WERI-Rb-1 (cell line): Measurements from ENCODE around the gene CFAP299.

Experiments used
- DNase-seq: peaks from one replicate; pipeline ENCODE4 v3.0.0-alpha.2; 2020
- H3K27ac ChIP-seq: fragments of 250-450 bp; sonication (Bioruptor Pico); 2 replicates; pipeline ENCODE4 v1.5.1; 2020; ENCODE audit warnings: mild to moderate bottlenecking, moderate library complexity
- H3K27me3 ChIP-seq: fragments of 250-450 bp; sonication (Bioruptor Pico); 2 replicates; pipeline ENCODE4 v1.5.1; 2021; ENCODE audit warnings: mild to moderate bottlenecking, low read depth, moderate library complexity; ENCODE audit not compliant: insufficient read depth, severe bottlenecking
- H3K36me3 ChIP-seq: fragments of 250-450 bp; sonication (Bioruptor Pico); 2 replicates; pipeline ENCODE4 v1.5.1; 2020; ENCODE audit warnings: mild to moderate bottlenecking, moderate library complexity
- H3K4me3 ChIP-seq: 2 replicates; pipeline ENCODE4 v1.5.1; 2011; ENCODE audit warnings: low read depth, mild to moderate bottlenecking, control low read depth, low read length
- H3K9me3 ChIP-seq: fragments of 250-450 bp; sonication (Bioruptor Pico); 2 replicates; pipeline ENCODE4 v1.5.1; 2021; ENCODE audit warnings: mild to moderate bottlenecking, moderate library complexity; ENCODE audit not compliant: severe bottlenecking
- CTCF ChIP-seq: IDR thresholded peaks from 2 replicates; pipeline ENCODE4 v1.5.1; 2011; ENCODE audit warnings: low read depth, mild to moderate bottlenecking, control low read depth, inconsistent platforms, low read length

Gene CFAP299

GRCh38 chr4:80465238-80465637 is 129.7 kb downstream of the CFAP299 start:
- peaks cover 4% of the 10 kb centered on the region for H3K27me3 ChIP-seq
- TF ChIP-seq CTCF = no peak
- no peak for DNase-seq
- no peaks in the 10 kb centered on the region for H3K36me3 ChIP-seq
- no peak overlapping the region for H3K4me3 ChIP-seq
- H3K9me3 ChIP-seq = no peaks in the 10 kb centered on the region
- H3K27ac ChIP-seq = no peak overlapping the region

- Histone ChIP-seq H3K36me3 (no peaks in the 10 kb centered on the region), H3K27me3 (peaks cover under 1% of the 10 kb centered on the region), H3K4me3 (no peak overlapping the region), H3K9me3 (no peaks in the 10 kb centered on the region), H3K27ac (no peak overlapping the region)
- TF ChIP-seq CTCF = no peak
- DNase-seq = no peak
Observed at GRCh38 chr4:80465736-80466135, 130.2 kb downstream of the CFAP299 start.

- Histone ChIP-seq H3K27me3 (no peaks in the 10 kb centered on the region), H3K4me3 (no peak overlapping the region), H3K36me3 (no peaks in the 10 kb centered on the region), H3K9me3 (no peaks in the 10 kb centered on the region), H3K27ac (no peak overlapping the region)
- no peak for TF ChIP-seq CTCF
- DNase-seq = no peak
Observed at GRCh38 chr4:80466618-80467017, 131.1 kb downstream of the CFAP299 start.

GRCh38 chr4:80471756-80472155 is 136.2 kb downstream of the CFAP299 start:
- no peak for DNase-seq
- TF ChIP-seq CTCF = no peak
- Histone ChIP-seq H3K27ac (no peak overlapping the region), H3K9me3 (no peaks in the 10 kb centered on the region), H3K36me3 (no peaks in the 10 kb centered on the region), H3K4me3 (no peak overlapping the region), H3K27me3 (no peaks in the 10 kb centered on the region)

GRCh38 chr4:80475236-80475635 is 139.7 kb downstream of the CFAP299 start:
- Histone ChIP-seq H3K4me3 (no peak overlapping the region), H3K9me3 (no peaks in the 10 kb centered on the region), H3K27me3 (no peaks in the 10 kb centered on the region), H3K36me3 (no peaks in the 10 kb centered on the region), H3K27ac (no peak overlapping the region)
- no peak for TF ChIP-seq CTCF
- no peak for DNase-seq

GRCh38 chr4:80475798-80476197 is 140.3 kb downstream of the CFAP299 start:
- H3K9me3 ChIP-seq = no peaks in the 10 kb centered on the region
- H3K27me3 ChIP-seq = no peaks in the 10 kb centered on the region
- H3K36me3 ChIP-seq = no peaks in the 10 kb centered on the region
- TF ChIP-seq CTCF = no peak
- H3K4me3 ChIP-seq = no peak overlapping the region
- H3K27ac ChIP-seq = no peak overlapping the region
- DNase-seq = no peak
